HG02973 (cell line): Measurements from ENCODE around the gene UGP2.
"Not testable (repeated sequence)": the region's sequence is repeated elsewhere in the genome, so short reads cannot be mapped to it uniquely, and the experiment has no call there.

Experiments used
- ATAC-seq: cut with Tn5 transposase; IDR thresholded peaks from one replicate; pipeline ENCODE4 v1.9.1; 2021; ENCODE audit warnings: moderate library complexity; ENCODE audit not compliant: unreplicated experiment

UGP2 gene

GRCh38 chr2:63841254-63842022, at the start of gene UGP2:
UGP2 (plus strand) TSS chr2:63841896; CDS start chr2:63842186, 290 bp downstream.
- ATAC-seq, result peak; percentile 57

DNA sequence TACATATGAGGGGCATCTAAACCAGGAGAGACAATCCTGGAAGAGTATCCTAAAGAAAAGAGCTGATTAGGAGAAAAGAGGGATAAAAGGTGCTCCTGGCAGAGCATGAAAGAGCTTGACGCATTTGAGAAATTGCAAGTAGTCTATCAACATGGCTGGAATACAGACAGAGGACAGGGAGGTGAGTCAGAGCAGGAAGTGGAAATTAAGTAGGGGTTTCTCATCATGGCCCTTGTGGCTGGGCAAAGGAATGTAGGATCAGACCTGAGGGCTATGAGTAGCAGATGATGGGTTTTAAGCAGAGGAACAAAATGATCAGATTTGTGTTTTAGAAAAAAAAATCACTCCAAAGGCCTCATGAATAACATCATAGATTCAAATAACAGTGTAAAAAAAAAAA, 49.2 kb upstream of the UGP2 start:
- no peak for ATAC-seq

GRCh38 chr2:63796366-63796765, 45.3 kb upstream of the UGP2 start:
- ATAC-seq, result no peak

DNA sequence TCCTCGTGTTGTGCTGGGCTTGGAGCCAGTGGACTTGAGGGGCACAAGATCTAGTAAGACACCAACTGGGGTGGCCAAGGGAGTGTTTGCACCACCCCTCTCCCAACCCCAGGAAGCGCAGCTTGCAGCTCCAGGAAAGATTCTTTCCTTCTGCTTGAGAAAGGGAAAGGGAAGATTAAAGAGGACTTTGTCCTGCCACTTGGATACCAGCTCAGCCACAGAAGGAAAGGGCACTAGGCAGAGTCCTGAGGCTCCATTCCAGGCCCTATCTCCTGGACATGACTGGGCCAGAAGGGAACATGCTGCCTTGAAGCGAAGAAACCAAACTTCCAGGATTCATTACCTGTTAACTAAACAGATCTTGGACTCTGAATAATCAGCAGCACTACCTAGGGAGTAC, 44.9 kb upstream of the UGP2 start:
- no peak for ATAC-seq

GRCh38 chr2:63801455-63801854, 40.2 kb upstream of the UGP2 start:
- ATAC-seq, result no peak

- no peak for ATAC-seq
Observed at GRCh38 chr2:63805412-63805811, 36.3 kb upstream of the UGP2 start.

- not testable (repeated sequence) for ATAC-seq
Observed at GRCh38 chr2:63808036-63808435, 33.7 kb upstream of the UGP2 start.

GRCh38 chr2:63808911-63809310, 32.8 kb upstream of the UGP2 start:
- not testable (repeated sequence) for ATAC-seq

GRCh38 chr2:63811063-63811462, 30.6 kb upstream of the UGP2 start:
- no peak for ATAC-seq

- ATAC-seq, result not testable (repeated sequence)
Observed at GRCh38 chr2:63811870-63812269, 29.8 kb upstream of the UGP2 start.

- ATAC-seq, result no peak
Observed at GRCh38 chr2:63814114-63814513, 27.6 kb upstream of the UGP2 start.

GRCh38 chr2:63817382-63817781, 24.3 kb upstream of the UGP2 start:
- no peak for ATAC-seq

- no peak for ATAC-seq
Observed at GRCh38 chr2:63818271-63818670, 23.4 kb upstream of the UGP2 start.

GRCh38 chr2:63819256-63819655, 22.4 kb upstream of the UGP2 start:
- no peak for ATAC-seq

DNA sequence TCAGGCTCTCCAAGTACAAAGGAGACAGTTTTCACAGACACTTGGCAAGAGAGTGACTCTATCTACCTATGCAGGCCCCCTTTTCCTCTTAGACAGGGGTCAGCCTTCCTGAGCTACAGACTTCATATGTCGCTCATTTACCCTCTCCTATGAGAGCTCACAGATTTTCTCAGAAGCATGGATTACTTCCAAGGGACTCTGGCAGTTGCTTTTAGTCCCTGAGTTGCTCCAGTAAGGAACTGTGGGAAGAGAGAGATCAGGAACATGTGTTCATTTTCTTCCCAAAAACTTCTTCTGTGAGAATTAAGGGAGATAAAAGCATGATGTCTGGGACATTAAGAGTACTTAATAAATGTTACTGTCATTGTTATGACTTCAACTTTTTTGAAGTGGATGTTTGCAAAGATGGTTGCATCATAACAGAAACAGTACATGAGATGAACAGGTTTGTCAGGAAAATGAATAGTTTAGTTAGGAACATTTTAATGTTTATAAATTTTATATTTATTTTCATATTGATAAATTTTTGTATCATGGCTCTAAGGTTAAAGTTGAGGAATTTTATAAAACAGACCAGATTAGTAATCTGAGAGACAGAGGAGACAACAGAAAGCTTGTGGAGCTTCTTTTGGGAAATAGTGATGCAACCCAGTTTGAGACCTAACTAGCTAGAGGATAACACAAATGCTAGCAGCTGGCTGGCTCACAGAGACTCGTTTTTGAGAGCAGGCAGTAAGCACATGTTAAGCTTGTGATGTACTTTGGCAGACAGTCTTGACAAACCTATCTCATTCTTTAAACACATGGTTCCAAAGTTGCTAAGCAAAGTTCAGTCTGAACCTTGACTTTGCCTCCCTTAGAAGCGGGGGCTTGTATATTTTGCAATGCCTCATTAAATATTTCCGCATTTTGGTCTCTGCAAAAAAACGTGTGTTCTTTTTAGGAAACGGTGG, 21.7 kb upstream of the UGP2 start:
- ATAC-seq, result no peak

- ATAC-seq, result no peak
Observed at GRCh38 chr2:63820969-63821368, 20.7 kb upstream of the UGP2 start.

DNA sequence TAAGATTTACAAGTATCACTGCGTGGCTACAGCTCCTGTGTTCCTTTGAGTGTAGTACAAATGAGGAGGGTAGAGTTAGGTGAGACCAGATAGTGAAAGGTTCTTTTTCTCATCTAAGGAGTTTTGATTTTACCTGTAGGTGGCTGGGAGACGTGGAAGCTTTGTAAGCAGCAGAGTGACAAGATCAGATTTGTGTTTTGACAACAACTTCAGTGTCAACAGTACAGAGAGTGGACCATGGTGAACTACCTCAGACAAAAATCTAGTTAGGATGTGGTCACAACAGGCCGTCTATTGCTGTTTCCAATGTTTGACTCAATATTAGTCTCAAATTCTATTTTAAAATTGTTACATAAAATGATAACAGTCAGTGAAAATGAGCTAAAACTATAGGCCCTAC, 20.3 kb upstream of the UGP2 start:
- no peak for ATAC-seq

DNA sequence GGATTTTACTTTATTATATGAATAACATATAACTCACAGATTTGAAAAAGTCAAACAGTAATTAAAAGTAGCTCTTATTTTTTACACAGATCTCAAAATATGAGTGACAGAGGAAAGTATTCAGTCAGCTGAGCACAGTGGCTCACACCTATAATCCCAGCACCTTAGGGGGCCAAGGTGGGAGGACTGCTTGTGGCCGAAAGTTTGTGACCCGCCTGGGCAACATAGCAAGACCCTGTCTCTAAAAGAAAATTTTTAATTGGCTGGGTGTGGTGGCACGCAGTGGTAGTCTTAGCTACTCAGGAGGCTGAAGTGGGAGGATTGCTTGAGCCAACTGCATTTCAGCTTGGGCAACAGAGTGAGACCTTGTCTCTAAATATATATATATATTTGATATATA, 19.2 kb upstream of the UGP2 start:
- ATAC-seq, result no peak

GRCh38 chr2:63827749-63828148, 13.9 kb upstream of the UGP2 start:
- ATAC-seq, result no peak

DNA sequence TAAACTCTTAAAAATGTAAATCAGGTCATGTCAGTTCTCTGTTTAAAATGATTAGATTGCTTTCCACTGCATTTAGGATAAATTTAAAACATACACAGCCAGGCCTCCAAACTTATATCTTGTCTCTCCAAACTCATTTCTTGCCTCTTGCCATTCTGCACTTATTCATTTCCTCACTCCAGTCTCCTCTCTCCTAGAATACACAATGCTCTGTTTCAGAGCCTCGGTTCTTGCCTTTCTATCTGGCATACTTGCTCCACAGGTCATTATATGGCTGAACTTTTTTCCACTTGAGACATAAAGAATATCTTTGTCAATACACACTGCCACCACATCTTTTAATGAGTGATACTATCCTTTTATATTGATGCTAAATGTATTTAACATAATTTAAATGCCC, 10.5 kb upstream of the UGP2 start:
- no peak for ATAC-seq

- ATAC-seq, result no peak
Observed at GRCh38 chr2:63834401-63834800, 7.3 kb upstream of the UGP2 start.

- ATAC-seq, result no peak
Observed at GRCh38 chr2:63837036-63837594, 4.6 kb upstream of the UGP2 start.
